HG02981 (cell line): ENCODE results near the gene EPPIN.
"Not testable (repeated sequence)": the region's sequence is repeated elsewhere in the genome, so short reads cannot be mapped to it uniquely, and the experiment has no call there.

ENCODE experiments used
- ATAC-seq: cut with Tn5 transposase; IDR thresholded peaks from one replicate; pipeline ENCODE4 v1.9.1; 2021; ENCODE audit warnings: mild to moderate bottlenecking, moderate library complexity; ENCODE audit not compliant: unreplicated experiment

EPPIN gene

DNA sequence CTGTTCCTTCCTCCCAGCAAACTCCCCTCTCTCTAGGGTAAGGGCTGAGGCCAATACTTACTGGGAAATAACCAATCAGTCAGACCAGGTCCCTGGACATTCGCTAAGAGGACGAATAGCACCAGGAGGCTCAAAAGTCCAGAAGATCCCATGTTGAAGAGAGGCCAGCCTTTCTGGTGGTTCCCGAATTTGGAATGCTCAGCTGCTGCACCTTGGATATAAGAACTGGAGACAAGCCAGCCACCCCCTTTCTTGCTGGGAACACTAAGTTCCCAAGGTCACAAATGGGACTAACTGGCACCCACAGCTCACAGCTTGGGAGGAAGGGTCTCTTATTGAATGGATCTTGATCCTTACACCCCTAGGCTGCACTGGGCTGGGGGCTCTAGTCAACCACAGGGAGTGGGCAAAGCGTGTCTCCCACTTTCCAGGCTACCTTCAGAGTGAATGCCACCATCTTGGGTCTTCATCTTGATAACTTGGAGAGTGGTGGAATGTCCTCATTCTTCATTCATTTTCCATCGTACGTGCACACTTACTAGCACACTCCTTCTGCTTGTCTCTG, at the start of gene EPPIN:
EPPIN (minus strand) TSS at position 196 of the 565 bp plus-strand sequence; CDS start at position 152, 44 bp downstream.
- ATAC-seq: no peak

- no peak for ATAC-seq
Observed at GRCh38 chr20:45595235-45595634, 48.0 kb upstream of the EPPIN start.

- no peak for ATAC-seq
Observed at GRCh38 chr20:45593498-45593897, 46.3 kb upstream of the EPPIN start.

DNA sequence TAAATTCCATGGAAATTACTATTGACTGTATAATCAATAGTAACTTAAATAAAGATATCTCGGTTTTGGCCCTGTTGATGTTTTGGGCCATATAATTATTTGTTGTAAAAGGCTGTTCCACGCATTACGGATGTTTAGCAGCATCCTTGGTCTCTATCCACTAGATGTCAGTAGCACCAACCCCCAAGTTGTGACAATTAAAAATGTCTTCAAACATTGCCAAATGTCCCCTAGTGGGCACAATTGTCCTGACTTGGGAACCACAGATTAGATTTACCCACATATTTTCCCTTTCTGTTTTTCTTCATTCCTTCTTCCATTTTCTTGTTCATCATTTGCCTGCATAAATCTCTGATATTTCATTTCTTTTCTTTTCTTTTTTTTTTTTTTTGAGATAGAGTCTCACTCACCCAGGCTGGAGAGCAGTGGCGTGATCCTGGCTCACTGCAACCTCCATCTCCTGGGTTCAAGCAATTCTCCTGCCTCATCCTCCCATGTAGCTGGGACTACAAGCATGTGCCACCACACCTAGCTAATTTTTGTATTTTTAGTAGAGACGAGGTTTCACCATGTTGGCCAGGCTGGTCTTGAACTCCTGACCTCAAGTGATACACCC, 45.5 kb upstream of the EPPIN start:
- no peak for ATAC-seq

DNA sequence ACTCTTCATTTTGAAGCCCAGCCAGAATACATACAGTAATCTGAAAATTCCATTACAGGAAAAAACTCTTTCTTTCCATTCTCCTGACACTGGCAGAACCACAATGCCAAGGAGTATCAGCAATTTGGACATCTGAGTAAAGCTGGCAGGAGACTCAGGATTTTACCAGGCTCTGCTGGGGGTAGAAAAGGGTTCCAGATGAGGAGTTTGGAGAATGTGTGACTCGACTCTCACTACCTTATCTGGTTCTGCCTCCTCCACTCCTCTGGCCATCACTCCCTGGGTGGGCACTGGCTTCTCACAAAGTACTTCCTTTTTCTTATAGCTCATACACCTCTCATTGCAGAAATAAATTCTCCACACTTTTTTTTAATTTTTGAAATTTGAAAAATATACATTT, 42.5 kb upstream of the EPPIN start:
- no peak for ATAC-seq

GRCh38 chr20:45588800-45589199, 41.6 kb upstream of the EPPIN start:
- no peak for ATAC-seq

GRCh38 chr20:45585986-45586385, 38.8 kb upstream of the EPPIN start:
- ATAC-seq: not testable (repeated sequence)

- ATAC-seq: not testable (repeated sequence)
Observed at GRCh38 chr20:45584294-45584693, 37.1 kb upstream of the EPPIN start.

GRCh38 chr20:45583502-45583901, 36.3 kb upstream of the EPPIN start:
- no peak for ATAC-seq

DNA sequence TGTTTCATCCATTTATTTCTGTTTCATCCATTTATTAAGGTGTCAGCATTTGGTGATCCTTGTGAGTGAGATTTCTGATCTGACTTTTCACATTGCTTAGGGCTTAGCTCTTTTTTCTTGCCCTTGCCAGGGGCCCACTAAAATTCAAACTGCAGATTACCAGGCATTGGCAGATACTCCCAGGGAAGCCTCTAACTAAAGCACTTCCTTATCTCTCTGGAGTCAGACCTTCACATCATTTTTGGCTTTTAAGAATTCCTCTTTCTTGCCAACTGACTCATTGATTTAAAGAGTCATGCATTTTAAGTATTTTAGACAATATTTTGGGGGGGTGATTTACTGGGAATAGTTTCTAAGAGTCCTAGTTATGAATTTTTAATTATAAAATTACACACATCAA, 34.5 kb upstream of the EPPIN start:
- no peak for ATAC-seq

DNA sequence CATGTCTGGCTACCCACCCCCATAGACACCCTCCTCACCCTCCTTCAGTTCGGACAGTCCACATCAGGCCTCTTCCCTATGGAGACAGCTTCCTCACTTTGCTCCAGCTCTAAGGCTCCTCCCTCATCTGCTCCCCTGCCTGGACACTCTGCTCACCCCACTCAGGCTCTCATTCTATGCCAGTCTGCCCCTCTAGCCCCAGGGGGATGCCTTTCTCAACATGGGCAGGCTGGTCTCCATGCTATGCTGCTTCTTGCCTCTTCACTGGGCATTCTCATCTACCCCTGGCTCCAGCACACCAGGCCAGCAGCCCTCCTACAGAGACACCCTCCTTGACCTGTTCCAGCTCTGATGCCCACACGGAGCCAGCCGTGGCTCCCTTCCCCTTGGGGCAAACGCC, 32.0 kb upstream of the EPPIN start, which contains the start of gene WFDC8:
WFDC8 (minus strand) TSS at position 101 of the 400 bp plus-strand sequence; CDS start at position 64, 37 bp downstream.
- no peak for ATAC-seq

DNA sequence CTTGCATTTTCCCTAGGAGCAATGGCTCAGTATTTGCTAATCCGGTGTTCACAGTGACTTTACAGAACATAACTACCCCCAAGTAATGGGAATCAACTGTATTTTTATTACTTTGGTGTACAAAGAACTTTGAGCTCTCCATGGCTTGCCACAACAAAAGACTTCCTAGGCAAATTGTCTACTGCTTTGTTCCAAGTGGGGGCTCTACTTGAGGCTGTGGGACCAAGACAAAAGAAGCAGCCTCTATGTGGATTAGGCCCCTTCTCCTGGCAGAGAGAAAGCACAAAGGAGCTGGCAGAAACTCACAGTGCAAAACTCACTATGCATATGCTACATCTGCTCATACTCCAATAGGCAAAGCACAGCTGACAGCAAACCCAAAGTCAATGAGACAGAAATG, 31.0 kb upstream of the EPPIN start:
- no peak for ATAC-seq

DNA sequence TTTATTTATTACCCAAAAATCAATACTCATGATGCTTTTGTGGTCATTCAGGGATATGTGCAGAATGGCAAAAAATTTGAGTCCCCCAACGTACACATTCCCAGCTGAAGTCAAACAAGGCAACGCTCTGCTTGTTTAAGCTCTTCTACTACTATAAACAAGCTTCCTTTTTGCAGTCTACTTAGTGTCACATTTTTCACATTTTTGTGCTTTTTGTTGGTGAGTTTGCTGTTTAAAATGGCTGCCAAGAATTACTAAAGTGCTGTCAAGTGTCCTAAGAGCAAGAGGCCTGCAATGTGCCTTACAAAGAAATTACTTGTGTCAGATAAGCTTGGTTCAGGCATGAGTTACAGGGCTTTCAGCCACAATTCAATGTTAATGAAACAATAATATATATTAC, 29.8 kb upstream of the EPPIN start:
- ATAC-seq: no peak

DNA sequence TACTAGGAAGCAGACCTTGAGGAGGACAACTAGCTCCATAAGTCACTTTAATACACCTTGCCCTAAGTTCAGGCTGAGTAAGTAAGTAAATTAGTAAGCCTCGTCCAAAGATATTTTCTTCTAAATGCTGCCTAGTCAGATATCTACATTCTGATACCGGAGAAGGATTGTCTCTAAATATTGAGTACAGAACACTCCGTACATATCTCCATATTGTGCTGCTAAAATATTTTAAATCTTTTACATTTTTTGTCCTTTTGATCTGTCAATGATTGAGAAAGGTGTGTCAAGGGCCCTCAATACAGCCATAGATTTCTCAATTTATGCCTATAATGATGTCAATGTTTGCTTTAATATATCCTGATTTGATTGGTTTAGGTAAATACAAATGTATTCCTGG, 28.7 kb upstream of the EPPIN start:
- no peak for ATAC-seq

DNA sequence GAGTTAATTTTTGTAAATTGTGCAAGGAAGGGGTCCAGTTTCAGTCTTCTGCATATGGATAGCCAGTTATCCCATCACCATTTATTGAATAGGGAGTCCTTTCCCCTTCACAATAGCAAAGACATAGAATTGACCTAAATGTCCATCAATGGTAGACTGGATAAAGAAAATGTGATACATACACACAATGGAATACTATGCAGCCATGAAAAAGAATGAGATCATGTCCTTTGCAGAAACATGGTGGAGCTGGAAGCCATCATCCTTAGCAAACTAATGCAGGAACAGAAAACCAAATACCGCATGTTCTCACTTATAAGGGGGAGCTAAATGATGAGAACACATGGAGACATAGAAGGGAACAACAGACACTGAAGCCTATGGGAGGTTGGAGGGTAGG, 22.4 kb upstream of the EPPIN start:
- ATAC-seq: not testable (repeated sequence)

GRCh38 chr20:45564760-45565276, 17.6 kb upstream of the EPPIN start:
- no peak for ATAC-seq

GRCh38 chr20:45555198-45555597, 8.0 kb upstream of the EPPIN start:
- no peak for ATAC-seq

DNA sequence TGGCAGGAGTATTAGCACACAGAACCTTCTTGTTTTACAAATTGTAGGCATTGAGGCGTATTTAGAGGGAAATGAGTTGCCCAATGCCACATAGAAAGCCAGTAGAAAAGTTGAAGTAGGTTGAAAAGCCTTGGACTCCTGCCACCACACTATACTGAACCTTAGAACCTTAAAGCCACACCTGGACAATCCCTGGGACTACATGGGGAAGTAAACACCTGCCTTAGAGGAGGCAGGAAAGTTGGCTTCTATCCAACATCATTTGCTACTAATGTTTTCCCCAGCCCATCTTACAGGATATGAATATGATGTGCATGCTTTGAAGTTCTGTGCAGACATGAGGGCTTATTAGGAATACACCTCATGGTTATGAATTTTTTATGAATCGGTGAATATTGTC, 5.3 kb upstream of the EPPIN start:
- no peak for ATAC-seq

- ATAC-seq: no peak
Observed at GRCh38 chr20:45550765-45551164, 3.6 kb upstream of the EPPIN start.

- no peak for ATAC-seq
Observed at GRCh38 chr20:45548410-45548809, 1.2 kb upstream of the EPPIN start.

DNA sequence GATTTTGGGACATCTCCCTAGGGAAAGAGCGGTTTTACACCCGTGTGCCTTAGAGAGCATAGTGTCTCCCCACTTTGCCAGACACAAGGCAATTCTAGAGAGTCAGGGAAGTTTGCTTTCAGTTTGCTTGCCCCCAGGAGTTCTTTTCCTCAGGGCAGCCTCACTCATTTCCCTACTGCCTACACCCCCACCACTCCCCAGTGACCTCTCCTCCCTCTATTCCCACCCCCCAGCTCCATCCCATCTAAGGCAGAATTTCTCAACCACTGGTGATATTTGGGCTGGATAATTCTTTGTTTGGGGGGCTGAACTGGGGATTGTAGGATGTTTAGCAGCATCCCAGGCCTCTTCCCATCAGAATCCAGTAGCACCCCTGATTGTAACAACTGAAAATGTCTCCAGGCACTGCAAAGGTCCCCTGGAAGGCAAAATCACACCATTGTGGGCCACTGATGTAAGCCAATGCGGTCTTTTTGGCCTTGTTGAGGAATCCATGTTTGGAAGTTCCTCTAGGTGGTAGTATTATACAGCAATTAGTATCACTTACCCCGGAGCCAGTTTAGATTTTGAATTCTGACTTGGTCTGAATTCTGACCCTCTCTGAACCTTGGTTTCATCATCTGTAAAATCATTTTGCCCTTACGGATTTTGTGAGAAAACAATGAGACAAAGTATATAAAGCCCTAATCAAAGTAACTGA, 1.3 kb downstream of the EPPIN start:
- no peak for ATAC-seq

DNA sequence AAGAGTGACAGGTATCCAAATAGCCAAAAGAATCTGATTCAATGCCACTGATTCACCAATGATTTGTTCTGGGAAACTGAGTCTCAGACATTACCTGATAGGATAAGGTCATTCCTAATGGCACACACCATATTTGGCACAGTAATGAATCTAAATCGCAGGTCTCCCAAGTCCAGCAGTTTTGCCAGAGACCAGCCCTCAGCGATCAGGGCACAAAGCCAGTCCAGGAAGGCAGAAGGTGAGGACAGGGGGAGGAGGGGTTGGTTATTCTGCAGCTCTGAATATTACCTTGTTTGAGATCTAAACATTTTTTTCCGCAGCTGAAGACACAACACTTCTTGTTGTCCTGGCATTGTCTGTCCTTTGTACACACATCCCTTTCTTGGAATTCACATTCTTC, 1.9 kb downstream of the EPPIN start:
- no peak for ATAC-seq
